WERI-Rb-1 (cell line): ENCODE data around the gene PROC.

Experiments
- DNase-seq: peaks from one replicate; pipeline ENCODE4 v3.0.0-alpha.2; 2020
- H3K27ac ChIP-seq: fragments of 250-450 bp; sonication (Bioruptor Pico); 2 replicates; pipeline ENCODE4 v1.5.1; 2020; ENCODE audit warnings: mild to moderate bottlenecking, moderate library complexity
- H3K27me3 ChIP-seq: fragments of 250-450 bp; sonication (Bioruptor Pico); 2 replicates; pipeline ENCODE4 v1.5.1; 2021; ENCODE audit warnings: mild to moderate bottlenecking, low read depth, moderate library complexity; ENCODE audit not compliant: insufficient read depth, severe bottlenecking
- H3K36me3 ChIP-seq: fragments of 250-450 bp; sonication (Bioruptor Pico); 2 replicates; pipeline ENCODE4 v1.5.1; 2020; ENCODE audit warnings: mild to moderate bottlenecking, moderate library complexity
- H3K4me3 ChIP-seq: 2 replicates; pipeline ENCODE4 v1.5.1; 2011; ENCODE audit warnings: low read depth, mild to moderate bottlenecking, control low read depth, low read length
- H3K9me3 ChIP-seq: fragments of 250-450 bp; sonication (Bioruptor Pico); 2 replicates; pipeline ENCODE4 v1.5.1; 2021; ENCODE audit warnings: mild to moderate bottlenecking, moderate library complexity; ENCODE audit not compliant: severe bottlenecking
- TF ChIP-seq, protein P1 (sequence below): IDR thresholded peaks from 2 replicates; pipeline ENCODE4 v1.5.1; 2011; ENCODE audit warnings: low read depth, mild to moderate bottlenecking, control low read depth, inconsistent platforms, low read length

PROC gene

DNA sequence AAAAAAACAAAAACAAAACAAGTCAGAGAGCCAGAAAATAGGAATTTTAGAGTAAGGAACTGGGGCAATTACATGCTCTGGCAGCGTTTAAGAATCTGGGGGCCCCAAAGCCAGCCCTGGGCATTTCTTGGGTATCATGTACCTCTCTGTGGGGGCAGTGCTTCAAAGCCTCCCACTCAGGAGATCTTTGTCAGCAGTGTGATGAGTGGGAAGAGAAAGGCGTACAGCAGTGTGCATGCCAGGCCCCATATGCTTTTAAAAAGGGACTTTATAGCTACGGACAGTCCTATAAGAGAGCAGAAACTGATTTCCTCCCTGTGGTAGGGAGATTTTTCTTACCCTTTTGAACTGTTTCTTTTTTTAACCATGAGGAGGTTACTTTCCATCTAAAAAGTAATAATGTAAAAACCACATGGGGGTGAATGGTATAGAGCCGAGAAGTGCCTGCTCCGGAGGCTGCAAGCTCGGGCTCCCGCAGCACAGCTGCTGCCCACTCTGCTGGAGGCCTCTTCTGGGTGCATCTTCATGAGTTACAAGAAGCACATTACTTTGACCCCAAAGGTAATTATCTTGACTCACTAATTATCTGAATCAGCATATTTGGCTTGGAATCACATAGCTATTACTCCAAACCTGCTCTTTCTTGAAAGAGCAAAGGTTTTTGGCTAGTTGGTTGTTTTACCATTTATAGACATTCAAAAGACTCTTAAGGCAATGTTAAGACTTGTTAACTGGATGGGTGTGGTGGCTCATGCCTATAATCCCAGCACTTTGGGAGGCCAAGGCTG lies 46.4 kb downstream of the PROC start:
- Histone ChIP-seq H3K9me3 (no peaks in the 10 kb centered on the region), H3K4me3 (no peak overlapping the region), H3K27me3 (no peaks in the 10 kb centered on the region), H3K36me3 (peaks cover 7% of the 10 kb centered on the region; the same call in 1 of the 2 replicates), H3K27ac (no peak overlapping the region)
- no peak for DNase-seq
- TF ChIP-seq, protein P1, sequence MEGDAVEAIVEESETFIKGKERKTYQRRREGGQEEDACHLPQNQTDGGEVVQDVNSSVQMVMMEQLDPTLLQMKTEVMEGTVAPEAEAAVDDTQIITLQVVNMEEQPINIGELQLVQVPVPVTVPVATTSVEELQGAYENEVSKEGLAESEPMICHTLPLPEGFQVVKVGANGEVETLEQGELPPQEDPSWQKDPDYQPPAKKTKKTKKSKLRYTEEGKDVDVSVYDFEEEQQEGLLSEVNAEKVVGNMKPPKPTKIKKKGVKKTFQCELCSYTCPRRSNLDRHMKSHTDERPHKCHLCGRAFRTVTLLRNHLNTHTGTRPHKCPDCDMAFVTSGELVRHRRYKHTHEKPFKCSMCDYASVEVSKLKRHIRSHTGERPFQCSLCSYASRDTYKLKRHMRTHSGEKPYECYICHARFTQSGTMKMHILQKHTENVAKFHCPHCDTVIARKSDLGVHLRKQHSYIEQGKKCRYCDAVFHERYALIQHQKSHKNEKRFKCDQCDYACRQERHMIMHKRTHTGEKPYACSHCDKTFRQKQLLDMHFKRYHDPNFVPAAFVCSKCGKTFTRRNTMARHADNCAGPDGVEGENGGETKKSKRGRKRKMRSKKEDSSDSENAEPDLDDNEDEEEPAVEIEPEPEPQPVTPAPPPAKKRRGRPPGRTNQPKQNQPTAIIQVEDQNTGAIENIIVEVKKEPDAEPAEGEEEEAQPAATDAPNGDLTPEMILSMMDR = no peak

DNA sequence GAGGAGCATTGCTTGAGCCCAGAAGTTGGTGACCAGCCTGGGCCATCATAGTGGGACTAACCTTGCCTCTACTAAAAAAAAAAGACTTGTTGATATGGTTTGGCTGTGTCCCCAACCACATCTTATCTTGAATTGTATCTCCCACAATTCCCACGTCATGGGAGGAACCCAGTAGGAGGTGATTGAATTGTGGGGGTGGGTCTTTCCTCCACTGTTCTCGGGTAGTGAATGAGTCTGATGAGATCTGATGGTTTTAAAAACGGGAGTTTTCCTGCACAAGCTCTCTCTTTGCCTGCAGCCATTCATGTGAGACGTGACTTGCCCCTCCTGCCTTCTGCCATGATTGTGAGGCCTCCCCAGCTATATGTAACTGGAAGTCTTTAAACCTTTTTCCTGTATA lies 47.0 kb downstream of the PROC start:
- Histone ChIP-seq H3K4me3 (no peak overlapping the region), H3K36me3 (peaks cover 7% of the 10 kb centered on the region; the same call in 1 of the 2 replicates), H3K27ac (no peak overlapping the region), H3K27me3 (no peaks in the 10 kb centered on the region), H3K9me3 (no peaks in the 10 kb centered on the region)
- no peak for DNase-seq
- TF ChIP-seq, protein P1 = no peak

- TF ChIP-seq, protein P1 = no peak
- Histone ChIP-seq H3K36me3 (peaks cover 7% of the 10 kb centered on the region; the same call in 1 of the 2 replicates), H3K27me3 (no peaks in the 10 kb centered on the region), H3K27ac (no peak overlapping the region), H3K9me3 (no peaks in the 10 kb centered on the region), H3K4me3 (no peak overlapping the region)
- no peak for DNase-seq
Measured at GRCh38 chr2:127469051-127469450, 50.8 kb downstream of the PROC start.

DNA sequence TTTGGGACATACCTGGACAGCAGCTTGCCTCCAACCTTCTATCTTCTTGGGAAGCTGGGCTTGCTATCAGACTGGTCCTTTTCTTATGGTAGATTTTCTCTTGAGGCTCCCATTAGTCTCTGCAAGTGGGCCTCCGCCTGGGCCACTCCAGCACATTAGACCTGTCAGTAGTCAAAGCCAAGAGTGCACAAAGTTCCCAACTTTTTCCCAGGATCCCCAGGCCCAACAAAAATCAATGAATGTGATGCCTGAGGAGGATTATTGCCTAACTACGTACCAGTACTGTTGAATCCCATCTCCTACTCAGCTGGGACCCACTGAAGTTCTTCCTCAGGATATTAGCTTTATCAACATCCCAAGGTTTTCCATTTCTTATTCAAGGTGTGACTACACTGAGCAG lies 51.7 kb downstream of the PROC start:
- H3K9me3 ChIP-seq = no peaks in the 10 kb centered on the region

DNA sequence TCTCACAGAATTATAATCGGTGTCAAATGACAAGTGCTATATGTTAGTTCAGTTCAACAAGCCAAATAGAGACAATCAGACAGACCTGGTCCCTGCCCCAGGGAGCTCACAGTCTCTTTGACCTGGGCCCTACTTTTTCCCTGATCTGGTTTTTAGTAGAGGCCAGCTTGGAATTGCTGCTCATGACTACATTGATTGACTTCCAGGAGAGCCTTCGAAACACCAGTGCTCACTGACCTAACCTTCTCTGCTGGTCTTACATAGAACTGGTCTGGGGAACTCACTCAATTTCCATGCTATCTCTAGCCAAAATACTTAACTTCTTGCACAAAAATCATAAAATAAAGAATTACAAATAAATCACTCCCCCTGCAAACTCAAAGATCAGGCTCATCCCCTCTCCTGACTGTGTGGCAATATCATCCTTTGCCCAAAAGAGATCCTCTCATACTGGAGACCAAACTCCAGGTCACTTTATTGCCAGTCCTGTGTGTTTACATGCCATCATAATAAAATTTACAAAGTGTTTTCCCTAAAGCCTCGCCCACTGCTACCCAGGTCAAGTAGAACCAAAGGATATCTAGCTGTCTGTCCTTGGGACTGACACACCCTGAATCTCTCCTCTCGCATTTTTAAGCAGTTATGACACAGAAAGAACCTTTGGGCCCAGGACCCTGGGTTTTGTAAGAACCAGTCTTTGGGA lies 53.2 kb downstream of the PROC start:
- Histone ChIP-seq H3K9me3 (no peaks in the 10 kb centered on the region), H3K4me3 (no peak overlapping the region), H3K27ac (no peak overlapping the region), H3K36me3 (peaks cover 7% of the 10 kb centered on the region; the same call in 1 of the 2 replicates), H3K27me3 (no peaks in the 10 kb centered on the region)
- DNase-seq = no peak
- TF ChIP-seq, protein P1 = no peak

More for the DNA sequence above, 51.7 kb downstream of the PROC start:
- Histone ChIP-seq H3K27ac (no peak overlapping the region), H3K4me3 (no peak overlapping the region), H3K27me3 (no peaks in the 10 kb centered on the region), H3K36me3 (peaks cover 7% of the 10 kb centered on the region; the same call in 1 of the 2 replicates)
- no peak for DNase-seq
- TF ChIP-seq, protein P1 = no peak
